Renal cortex interstitium (tissue), 15 donors: ENCODE results near the gene RRP7A. TPM values are rescaled to one million over a fixed set of nuclear protein-coding genes. Genes with fewer than 3 reads are reported as not detected.
"Not testable (repeated sequence)": the region's sequence is repeated elsewhere in the genome, so short reads cannot be mapped to it uniquely, and the experiment has no call there.

ENCODE experiments used
- DNase-seq, 11 donors: peaks; one replicate each; pipeline ENCODE4 v3.0.0-alpha.2; 2013; ENCODE audit warnings: low read depth in 9 of 11, low spot score in 4 of 11; ENCODE audit errors: extremely low read depth in 1 of 11
- long read RNA-seq, 16 experiments: transcript quantifications; one replicate each; lab custom pipeline, GENCODE V29; 2026
- polyA plus RNA-seq, 3 donors: library from polyadenylated mRNA; unstranded; fragments of 120-200 nt; gene quantifications; one replicate each; pipeline ENCODE4 v1.2.1, GENCODE V29; 2013; ENCODE audit not compliant: insufficient read length in 3 of 3

The RRP7A gene
- polyA plus RNA-seq = 10 to 100 TPM; 28.0 to 31.4 (median 29.3) TPM
- long read RNA-seq, donor 1, transcript RRP7A-201 (7 exons, 3,801 nt) = major isoform, 15 of 15 reads
- long read RNA-seq, donor 1, partial matches to known transcripts = 0 of 15 reads
- long read RNA-seq, donor 1, other reads (novel, unspliced or antisense) = 0 of 15 reads
- long read RNA-seq, donor 2, transcript RRP7A-201 (7 exons, 3,801 nt) = major isoform, 26 of 33 reads
- long read RNA-seq, donor 2, partial matches to known transcripts = 7 of 33 reads
- long read RNA-seq, donor 2, other reads (novel, unspliced or antisense) = 0 of 33 reads
- long read RNA-seq, donor 3, transcript RRP7A-201 (7 exons, 3,801 nt) = major isoform, 25 of 25 reads
- long read RNA-seq, donor 3, partial matches to known transcripts = 0 of 25 reads
- long read RNA-seq, donor 3, other reads (novel, unspliced or antisense) = 0 of 25 reads
- long read RNA-seq, donor 4, transcript RRP7A-201 (7 exons, 3,801 nt) = major isoform, 14 of 14 reads
- long read RNA-seq, donor 4, partial matches to known transcripts = 0 of 14 reads
- long read RNA-seq, donor 4, other reads (novel, unspliced or antisense) = 0 of 14 reads
- long read RNA-seq, donor 5, transcript RRP7A-201 (7 exons, 3,801 nt) = major isoform, 32 of 32 reads
- long read RNA-seq, donor 5, partial matches to known transcripts = 0 of 32 reads
- long read RNA-seq, donor 5, other reads (novel, unspliced or antisense) = 0 of 32 reads
- long read RNA-seq, donor 6, transcript RRP7A-201 (7 exons, 3,801 nt) = major isoform, 14 of 14 reads
- long read RNA-seq, donor 6, partial matches to known transcripts = 0 of 14 reads
- long read RNA-seq, donor 6, other reads (novel, unspliced or antisense) = 0 of 14 reads
- long read RNA-seq, donor 7, transcript RRP7A-201 (7 exons, 3,801 nt) = major isoform, 10 of 10 reads
- long read RNA-seq, donor 7, partial matches to known transcripts = 0 of 10 reads
- long read RNA-seq, donor 7, other reads (novel, unspliced or antisense) = 0 of 10 reads
- long read RNA-seq, donor 8, transcript RRP7A-201 (7 exons, 3,801 nt) = major isoform, 30 of 30 reads
- long read RNA-seq, donor 8, partial matches to known transcripts = 0 of 30 reads
- long read RNA-seq, donor 8, other reads (novel, unspliced or antisense) = 0 of 30 reads
- long read RNA-seq, donor 9, transcript RRP7A-201 (7 exons, 3,801 nt) = major isoform, 15 of 15 reads
- long read RNA-seq, donor 9, partial matches to known transcripts = 0 of 15 reads
- long read RNA-seq, donor 9, other reads (novel, unspliced or antisense) = 0 of 15 reads
- long read RNA-seq, donor 10, transcript RRP7A-201 (7 exons, 3,801 nt) = major isoform, 15 of 15 reads
- long read RNA-seq, donor 10, partial matches to known transcripts = 0 of 15 reads
- long read RNA-seq, donor 10, other reads (novel, unspliced or antisense) = 0 of 15 reads
- long read RNA-seq, donor 11, transcript RRP7A-201 (7 exons, 3,801 nt) = major isoform, 14 of 14 reads
- long read RNA-seq, donor 11, partial matches to known transcripts = 0 of 14 reads
- long read RNA-seq, donor 11, other reads (novel, unspliced or antisense) = 0 of 14 reads
- long read RNA-seq, donor 12, partial matches to known transcripts = 0 of 2 reads
- long read RNA-seq, donor 12, other reads (novel, unspliced or antisense) = 0 of 2 reads
- long read RNA-seq, donor 13, transcript RRP7A-201 (7 exons, 3,801 nt) = major isoform, 55 of 62 reads
- long read RNA-seq, donor 13, partial matches to known transcripts = 7 of 62 reads
- long read RNA-seq, donor 13, other reads (novel, unspliced or antisense) = 0 of 62 reads
- long read RNA-seq, donor 14, transcript RRP7A-201 (7 exons, 3,801 nt) = major isoform, 19 of 19 reads
- long read RNA-seq, donor 14, partial matches to known transcripts = 0 of 19 reads
- long read RNA-seq, donor 14, other reads (novel, unspliced or antisense) = 0 of 19 reads
- long read RNA-seq, donor 15, partial matches to known transcripts = 0 of 4 reads
- long read RNA-seq, donor 15, other reads (novel, unspliced or antisense) = 0 of 4 reads
- long read RNA-seq, donor 16, transcript RRP7A-201 (7 exons, 3,801 nt) = major isoform, 38 of 49 reads
- long read RNA-seq, donor 16, partial matches to known transcripts = 11 of 49 reads
- long read RNA-seq, donor 16, other reads (novel, unspliced or antisense) = 0 of 49 reads

GRCh38 chr22:42519525-42520401 is at the start of gene RRP7A:
Gene RRP7A, minus strand, starts transcription at chr22:42519796. Its CDS starts 10 bp downstream, at chr22:42519786.
- DNase-seq = peak in 9 of 11 donors; percentile 43 to 80 (median 69)

- DNase-seq = not testable (repeated sequence)
Measured at GRCh38 chr22:42567950-42568349, 48.4 kb upstream of the RRP7A start.

- DNase-seq = no peak
Measured at GRCh38 chr22:42565956-42566355, 46.4 kb upstream of the RRP7A start.

- DNase-seq = no peak
Measured at GRCh38 chr22:42564699-42565098, 45.1 kb upstream of the RRP7A start.

- DNase-seq = not testable (repeated sequence)
Measured at GRCh38 chr22:42563943-42564342, 44.3 kb upstream of the RRP7A start.

- DNase-seq = no peak
Measured at GRCh38 chr22:42562684-42563083, 43.1 kb upstream of the RRP7A start.

- DNase-seq = peak in 2 of 11 donors; percentile 21 to 56
Measured at GRCh38 chr22:42562279-42562678, 42.7 kb upstream of the RRP7A start.

- DNase-seq = no peak
Measured at GRCh38 chr22:42561856-42562255, 42.3 kb upstream of the RRP7A start.

GRCh38 chr22:42560781-42561180 is 41.2 kb upstream of the RRP7A start:
- DNase-seq = no peak

GRCh38 chr22:42560381-42560780 is 40.8 kb upstream of the RRP7A start:
- DNase-seq = no peak

- DNase-seq = peak in 9 of 11 donors; percentile 58 to 85 (median 70)
Measured at GRCh38 chr22:42553475-42554361, 34.1 kb upstream of the RRP7A start, which contains the start of gene SERHL2. Gene SERHL2, plus strand, starts transcription at chr22:42553956. Its CDS starts 65 bp downstream, at chr22:42554021.

- not testable (repeated sequence) for DNase-seq
Measured at GRCh38 chr22:42552294-42552647, 32.7 kb upstream of the RRP7A start.

GRCh38 chr22:42549331-42550060 is 29.9 kb upstream of the RRP7A start:
- DNase-seq = peak in 1 of 11 donors; percentile 25

GRCh38 chr22:42548597-42549330 is 29.2 kb upstream of the RRP7A start:
- DNase-seq = no peak
